ENCODE results near the gene TNRC6B.

TNRC6B gene

GRCh38 chr22:40203572-40203971 is 25.8 kb downstream of the TNRC6B start:
- H3K4me3 ChIP-seq (ENCODE audit: low read length): no peak overlapping the region
- TF ChIP-seq CTCF (conservative IDR thresholded peaks at IDR 0.05; ENCODE audit: low read depth, low read length): no peak
- no peak for DNase-seq (ENCODE audit: low read depth)

- H3K4me3 ChIP-seq (ENCODE audit: low read length): no peak overlapping the region
- DNase-seq (ENCODE audit: low read depth): no peak
- no peak for TF ChIP-seq CTCF (conservative IDR thresholded peaks at IDR 0.05; ENCODE audit: low read depth, low read length)
These were observed 26.8 kb downstream of the TNRC6B start for GRCh38 chr22:40204321-40205116.

- DNase-seq (ENCODE audit: low read depth): no peak
- no peak for TF ChIP-seq CTCF (conservative IDR thresholded peaks at IDR 0.05; ENCODE audit: low read depth, low read length)
- no peak overlapping the region for H3K4me3 ChIP-seq (ENCODE audit: low read length)
These were observed 28.8 kb downstream of the TNRC6B start for GRCh38 chr22:40206561-40206960.

GRCh38 chr22:40210818-40211217 is 33.1 kb downstream of the TNRC6B start:
- TF ChIP-seq CTCF (conservative IDR thresholded peaks at IDR 0.05; ENCODE audit: low read depth, low read length): no peak
- no peak for DNase-seq (ENCODE audit: low read depth)
- H3K4me3 ChIP-seq (ENCODE audit: low read length): no peak overlapping the region

- DNase-seq (ENCODE audit: low read depth): no peak
- no peak overlapping the region for H3K4me3 ChIP-seq (ENCODE audit: low read length)
- no peak for TF ChIP-seq CTCF (conservative IDR thresholded peaks at IDR 0.05; ENCODE audit: low read depth, low read length)
These were observed 33.8 kb downstream of the TNRC6B start for GRCh38 chr22:40211476-40212054.

- TF ChIP-seq CTCF (conservative IDR thresholded peaks at IDR 0.05; ENCODE audit: low read depth, low read length): no peak
- no peak overlapping the region for H3K4me3 ChIP-seq (ENCODE audit: low read length)
- no peak for DNase-seq (ENCODE audit: low read depth)
These were observed 34.4 kb downstream of the TNRC6B start for GRCh38 chr22:40212121-40212520.

- no peak for TF ChIP-seq CTCF (conservative IDR thresholded peaks at IDR 0.05; ENCODE audit: low read depth, low read length)
- H3K4me3 ChIP-seq (ENCODE audit: low read length): no peak overlapping the region
- no peak for DNase-seq (ENCODE audit: low read depth)
These were observed 35.8 kb downstream of the TNRC6B start for GRCh38 chr22:40213478-40213877.
